Mesenchymal stem cell (in vitro differentiated cells and primary cell): ENCODE data around the gene KRT20.

Experiments used
- DNase-seq: peaks from one replicate; pipeline ENCODE4 v3.0.0-alpha.2; 2013
- H2AFZ ChIP-seq: one replicate; pipeline ENCODE4 v1.6.1; 2013; ENCODE audit warnings: low read depth, mild to moderate bottlenecking, control low read depth, inconsistent platforms, low read length, moderate library complexity
- H2AK5ac ChIP-seq: 2 replicates; pipeline ENCODE4 v1.6.1; 2013; ENCODE audit warnings: low read length, moderate library complexity, mild to moderate bottlenecking, inconsistent platforms; ENCODE audit not compliant: severe bottlenecking
- H2BK120ac ChIP-seq: one replicate; pipeline ENCODE4 v1.6.1; 2013; ENCODE audit warnings: low read depth, mild to moderate bottlenecking, inconsistent platforms, low read length, moderate library complexity
- H2BK12ac ChIP-seq, 2 experiments: one replicate each; pipeline ENCODE4 v1.6.1; 2013; ENCODE audit warnings: inconsistent platforms in 2 of 2, low read length in 2 of 2, mild to moderate bottlenecking in 2 of 2, moderate library complexity in 2 of 2, control low read depth in 1 of 2
- H2BK15ac ChIP-seq: one replicate; pipeline ENCODE4 v1.6.1; 2013; ENCODE audit warnings: mild to moderate bottlenecking, low read depth, inconsistent platforms; ENCODE audit not compliant: poor library complexity, severe bottlenecking
- H2BK5ac ChIP-seq: 2 replicates; pipeline ENCODE4 v1.6.1; 2013; ENCODE audit warnings: low read depth, mild to moderate bottlenecking, low read length, control low read depth, inconsistent platforms; ENCODE audit not compliant: poor library complexity, severe bottlenecking
- H3K14ac ChIP-seq, 2 experiments: one replicate each; pipeline ENCODE4 v1.6.1; 2013; ENCODE audit warnings: inconsistent platforms in 2 of 2, low read length in 2 of 2, control low read depth in 1 of 2, mild to moderate bottlenecking in 1 of 2, moderate library complexity in 1 of 2
- H3K18ac ChIP-seq, 2 experiments: one replicate each; pipeline ENCODE4 v1.6.1; 2013; ENCODE audit warnings: inconsistent platforms in 2 of 2, low read length in 2 of 2, control low read depth in 1 of 2, low read depth in 1 of 2, mild to moderate bottlenecking in 1 of 2
- H3K23ac ChIP-seq, 2 experiments: one replicate each; pipeline ENCODE4 v1.6.1; 2013; ENCODE audit warnings: inconsistent platforms in 2 of 2, low read length in 2 of 2, mild to moderate bottlenecking in 2 of 2, moderate library complexity in 2 of 2, control low read depth in 1 of 2
- H3K27ac ChIP-seq: 2 replicates; pipeline ENCODE4 v1.5.1; 2013; ENCODE audit warnings: mild to moderate bottlenecking, moderate library complexity, low read length, control low read depth, inconsistent platforms; ENCODE audit not compliant: poor library complexity, severe bottlenecking
- H3K27me3 ChIP-seq, 2 experiments: 2 replicates each; pipeline versions ENCODE4 v1.6.1 to v1.7.0; 2013; ENCODE audit warnings: low read length in 2 of 2, mild to moderate bottlenecking in 2 of 2, moderate library complexity in 2 of 2, control low read depth in 1 of 2, inconsistent platforms in 1 of 2; ENCODE audit not compliant: control insufficient read depth in 1 of 2, insufficient read depth in 1 of 2
- H3K36me3 ChIP-seq, 2 experiments: 2 replicates each; pipeline versions ENCODE4 v1.6.1 to v1.7.0; 2013; ENCODE audit warnings: low read length in 2 of 2, control low read depth in 1 of 2, inconsistent platforms in 1 of 2, low read depth in 1 of 2, mild to moderate bottlenecking in 1 of 2; ENCODE audit not compliant: insufficient read depth in 2 of 2, control insufficient read depth in 1 of 2
- H3K4ac ChIP-seq, 2 experiments: one replicate each; pipeline ENCODE4 v1.6.1; 2013; ENCODE audit warnings: inconsistent platforms in 2 of 2, low read length in 2 of 2, mild to moderate bottlenecking in 2 of 2, moderate library complexity in 2 of 2, control low read depth in 1 of 2, low read depth in 1 of 2
- H3K4me1 ChIP-seq: 2 replicates; pipeline ENCODE4 v1.6.1; 2013; ENCODE audit warnings: low read depth, low read length, control low read depth; ENCODE audit not compliant: control insufficient read depth, insufficient read depth
- H3K4me2 ChIP-seq: 2 replicates; pipeline ENCODE4 v1.6.1; 2013; ENCODE audit warnings: low read length, mild to moderate bottlenecking, inconsistent platforms; ENCODE audit not compliant: poor library complexity, severe bottlenecking
- H3K4me3 ChIP-seq, 2 experiments: 2 replicates each; pipeline versions ENCODE4 v1.5.1 to v1.7.0; 2013; ENCODE audit warnings: low read length in 2 of 2, mild to moderate bottlenecking in 2 of 2, control low read depth in 1 of 2, low read depth in 1 of 2; ENCODE audit not compliant: insufficient read depth in 1 of 2
- H3K79me1 ChIP-seq: replicated peaks from 2 replicates; pipeline ENCODE4 v1.6.1; 2013; ENCODE audit warnings: mild to moderate bottlenecking, control low read depth, low read length, inconsistent platforms; ENCODE audit not compliant: poor library complexity, severe bottlenecking
- H3K9ac ChIP-seq: 2 replicates; pipeline ENCODE4 v1.7.0; 2013; ENCODE audit warnings: mild to moderate bottlenecking, low read length, moderate library complexity
- H3K9me3 ChIP-seq: 2 replicates; pipeline ENCODE4 v1.7.0; 2013; ENCODE audit warnings: mild to moderate bottlenecking, low read length; ENCODE audit not compliant: control insufficient read depth
- H4K8ac ChIP-seq: one replicate; pipeline ENCODE4 v1.6.1; 2013; ENCODE audit warnings: inconsistent platforms, mild to moderate bottlenecking, low read length, moderate library complexity
- H4K91ac ChIP-seq: one replicate; pipeline ENCODE4 v1.6.1; 2013; ENCODE audit warnings: mild to moderate bottlenecking, low read length, inconsistent platforms
- WGBS: methylation state at CpG from one replicate; pipeline ENCODE4 v1.1.7; 2013; ENCODE audit warnings: mixed read lengths; 5-methylcytosine and 5-hydroxymethylcytosine counted together

The KRT20 gene

GRCh38 chr17:40854175-40854814 lies 30.7 kb downstream of the KRT20 start:
- H3K4me1 ChIP-seq, result peaks cover 1% of the 10 kb centered on the region
- no peak overlapping the region for H3K14ac ChIP-seq
- no peak overlapping the region for H4K91ac ChIP-seq
- no peak overlapping the region for H3K27ac ChIP-seq
- WGBS, result 0% methylated on average over 4 of the region's 6 CpGs
- peak; percentile 93 for DNase-seq
- H3K18ac ChIP-seq, result no peak overlapping the region
- no peak overlapping the region for H2BK15ac ChIP-seq
- no peak overlapping the region for H2AFZ ChIP-seq
- H3K9me3 ChIP-seq, result no peaks in the 10 kb centered on the region
- H2BK120ac ChIP-seq, result no peak overlapping the region
- H3K9ac ChIP-seq, result no peak overlapping the region
- no peaks in the 10 kb centered on the region for H3K27me3 ChIP-seq
- H3K4ac ChIP-seq, result no peak overlapping the region
- H2BK5ac ChIP-seq, result no peak overlapping the region
- no peak overlapping the region for H4K8ac ChIP-seq
- no peak overlapping the region for H3K4me3 ChIP-seq
- H3K79me1 ChIP-seq, result no peaks in the 10 kb centered on the region
- H2BK12ac ChIP-seq, result no peak overlapping the region
- no peak overlapping the region for H3K4me2 ChIP-seq
- H3K36me3 ChIP-seq, result no peaks in the 10 kb centered on the region
- no peak overlapping the region for H3K23ac ChIP-seq
- no peak overlapping the region for H2AK5ac ChIP-seq

- no peak overlapping the region for H3K27ac ChIP-seq
- no peak overlapping the region for H2BK120ac ChIP-seq
- WGBS, result 100% methylated on average over 1 of the region's 1 CpG
- no peak overlapping the region for H3K18ac ChIP-seq
- H3K27me3 ChIP-seq, result no peaks in the 10 kb centered on the region
- no peak overlapping the region for H4K91ac ChIP-seq
- H2BK15ac ChIP-seq, result no peak overlapping the region
- no peak overlapping the region for H2BK5ac ChIP-seq
- no peak overlapping the region for H3K14ac ChIP-seq
- no peak overlapping the region for H3K4me2 ChIP-seq
- H3K79me1 ChIP-seq, result no peaks in the 10 kb centered on the region
- H3K36me3 ChIP-seq, result no peaks in the 10 kb centered on the region
- no peak overlapping the region for H3K4ac ChIP-seq
- no peak overlapping the region for H3K4me3 ChIP-seq
- DNase-seq, result no peak
- no peak overlapping the region for H2BK12ac ChIP-seq
- no peaks in the 10 kb centered on the region for H3K9me3 ChIP-seq
- no peak overlapping the region for H2AFZ ChIP-seq
- H3K23ac ChIP-seq, result no peak overlapping the region
- H3K4me1 ChIP-seq, result peaks cover 1% of the 10 kb centered on the region
- H4K8ac ChIP-seq, result no peak overlapping the region
- H2AK5ac ChIP-seq, result no peak overlapping the region
- no peak overlapping the region for H3K9ac ChIP-seq
Observed at GRCh38 chr17:40852364-40852763, 32.7 kb downstream of the KRT20 start.

DNA sequence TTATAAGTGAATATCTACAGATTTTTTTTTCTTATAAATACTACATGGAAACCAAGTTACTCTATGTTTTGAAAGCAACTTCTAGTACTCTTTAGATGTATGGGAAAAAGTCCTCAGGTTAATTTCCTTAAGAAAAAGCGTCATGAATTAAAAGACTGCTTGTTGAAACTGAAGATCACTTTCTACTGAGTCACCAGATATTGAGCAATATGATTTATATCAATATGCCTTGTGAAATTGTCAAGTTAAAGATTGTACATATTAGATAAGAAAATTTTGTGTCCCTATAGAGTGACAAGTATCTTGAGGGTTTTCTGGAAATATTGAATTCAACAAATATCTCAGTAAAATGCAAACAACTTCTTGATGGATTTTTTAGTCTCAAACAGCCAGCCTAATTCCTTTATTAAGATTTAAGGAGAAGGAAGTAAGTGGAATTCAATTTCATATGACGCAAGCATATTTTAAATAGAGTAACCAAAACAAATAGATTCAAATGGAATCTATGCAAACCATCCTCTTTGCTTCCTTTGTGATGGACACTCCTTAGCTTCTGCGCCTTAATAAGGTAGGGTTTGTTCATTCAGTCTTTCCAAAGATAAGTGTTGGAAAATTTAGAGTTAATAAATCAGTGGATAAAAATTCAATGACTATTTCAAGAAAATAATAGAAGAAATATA lies 34.6 kb downstream of the KRT20 start:
- H3K4me3 ChIP-seq, result no peak overlapping the region
- WGBS, result 100% methylated on average over 1 of the region's 3 CpGs
- no peak overlapping the region for H2BK15ac ChIP-seq
- peaks cover 1% of the 10 kb centered on the region for H3K4me1 ChIP-seq
- H2AFZ ChIP-seq, result no peak overlapping the region
- no peak overlapping the region for H3K9ac ChIP-seq
- no peak overlapping the region for H2BK5ac ChIP-seq
- no peak overlapping the region for H2BK12ac ChIP-seq
- no peak overlapping the region for H3K27ac ChIP-seq
- H2AK5ac ChIP-seq, result no peak overlapping the region
- no peak overlapping the region for H4K8ac ChIP-seq
- no peaks in the 10 kb centered on the region for H3K79me1 ChIP-seq
- H3K23ac ChIP-seq, result no peak overlapping the region
- H3K18ac ChIP-seq, result no peak overlapping the region
- no peaks in the 10 kb centered on the region for H3K36me3 ChIP-seq
- no peak overlapping the region for H4K91ac ChIP-seq
- H3K14ac ChIP-seq, result no peak overlapping the region
- H2BK120ac ChIP-seq, result no peak overlapping the region
- H3K27me3 ChIP-seq, result no peaks in the 10 kb centered on the region
- H3K9me3 ChIP-seq, result no peaks in the 10 kb centered on the region
- peak; percentile 55 for DNase-seq
- no peak overlapping the region for H3K4me2 ChIP-seq
- H3K4ac ChIP-seq, result no peak overlapping the region

GRCh38 chr17:40849723-40850122 lies 35.3 kb downstream of the KRT20 start:
- H2AFZ ChIP-seq, result no peak overlapping the region
- H3K27ac ChIP-seq, result no peak overlapping the region
- H2AK5ac ChIP-seq, result no peak overlapping the region
- H3K4me3 ChIP-seq, result no peak overlapping the region
- no peak overlapping the region for H2BK15ac ChIP-seq
- H3K27me3 ChIP-seq, result no peaks in the 10 kb centered on the region
- H2BK12ac ChIP-seq, result no peak overlapping the region
- H3K23ac ChIP-seq, result no peak overlapping the region
- no peak overlapping the region for H3K9ac ChIP-seq
- H4K91ac ChIP-seq, result no peak overlapping the region
- H3K18ac ChIP-seq, result no peak overlapping the region
- no peak overlapping the region for H2BK5ac ChIP-seq
- no peaks in the 10 kb centered on the region for H3K79me1 ChIP-seq
- no peaks in the 10 kb centered on the region for H3K36me3 ChIP-seq
- no peak for DNase-seq
- WGBS, result 90% methylated on average over 1 of the region's 4 CpGs
- peaks cover 1% of the 10 kb centered on the region for H3K4me1 ChIP-seq
- no peak overlapping the region for H3K14ac ChIP-seq
- H3K4ac ChIP-seq, result no peak overlapping the region
- H3K4me2 ChIP-seq, result no peak overlapping the region
- H3K9me3 ChIP-seq, result no peaks in the 10 kb centered on the region
- H2BK120ac ChIP-seq, result no peak overlapping the region
- H4K8ac ChIP-seq, result no peak overlapping the region
